ENCODE data around the gene RCCD1.
A peak's percentile ranks its signal among the peaks of the same experiment; 100 is the strongest.
"Not testable (repeated sequence)": the region's sequence is repeated elsewhere in the genome, so short reads cannot be mapped to it uniquely, and the experiment has no call there.

The RCCD1 gene

GRCh38 chr15:90954712-90955623 lies at the start of gene RCCD1:
Gene RCCD1, plus strand, starts transcription at chr15:90954884. Its CDS starts 1,851 bp downstream, at chr15:90956735.
- peak; percentile 95 to 96 for DNase-seq

- no peak for DNase-seq
Observed at GRCh38 chr15:90905306-90906180, 49.1 kb upstream of the RCCD1 start.

GRCh38 chr15:90906181-90906849 lies 48.4 kb upstream of the RCCD1 start:
- no peak for DNase-seq

GRCh38 chr15:90907051-90907660 lies 47.5 kb upstream of the RCCD1 start:
- DNase-seq, result no peak

- no peak for DNase-seq
Observed at GRCh38 chr15:90907838-90908507, 46.7 kb upstream of the RCCD1 start.

GRCh38 chr15:90909449-90909848 lies 45.2 kb upstream of the RCCD1 start:
- not testable (repeated sequence) for DNase-seq

- no peak for DNase-seq
Observed at GRCh38 chr15:90909976-90910375, 44.7 kb upstream of the RCCD1 start.

- no peak for DNase-seq
Observed at GRCh38 chr15:90910441-90911301, 44.0 kb upstream of the RCCD1 start.

GRCh38 chr15:90911302-90911623 lies 43.4 kb upstream of the RCCD1 start:
- no peak for DNase-seq

- no peak for DNase-seq
Observed at GRCh38 chr15:90911906-90912769, 42.5 kb upstream of the RCCD1 start.

- DNase-seq, result no peak
Observed at GRCh38 chr15:90912770-90913075, 42.0 kb upstream of the RCCD1 start.

GRCh38 chr15:90913398-90913944 lies 41.2 kb upstream of the RCCD1 start:
- DNase-seq, result no peak

- DNase-seq, result no peak
Observed at GRCh38 chr15:90914305-90915080, 40.2 kb upstream of the RCCD1 start.

- DNase-seq, result peak in 1 of 2 experiments; percentile 45
Observed at GRCh38 chr15:90915216-90915807, 39.4 kb upstream of the RCCD1 start.

- peak; percentile 92 to 94 for DNase-seq
Observed at GRCh38 chr15:90915808-90916440, 38.8 kb upstream of the RCCD1 start.

GRCh38 chr15:90916461-90916860 lies 38.2 kb upstream of the RCCD1 start:
- DNase-seq, result no peak

GRCh38 chr15:90917569-90917968 lies 37.1 kb upstream of the RCCD1 start:
- no peak for DNase-seq

All from Kasumi-1 (cell line).